Fibroblast of the conjunctiva (primary cell): ENCODE data around the gene PIANP.

Experiments used
- DNase-seq: peaks from one replicate; pipeline ENCODE4 v3.0.0-alpha.2; 2010; ENCODE audit warnings: low read depth

Gene PIANP

GRCh38 chr12:6667559-6668210 lies 32.9 kb downstream of the PIANP start:
- DNase-seq, result no peak

DNA sequence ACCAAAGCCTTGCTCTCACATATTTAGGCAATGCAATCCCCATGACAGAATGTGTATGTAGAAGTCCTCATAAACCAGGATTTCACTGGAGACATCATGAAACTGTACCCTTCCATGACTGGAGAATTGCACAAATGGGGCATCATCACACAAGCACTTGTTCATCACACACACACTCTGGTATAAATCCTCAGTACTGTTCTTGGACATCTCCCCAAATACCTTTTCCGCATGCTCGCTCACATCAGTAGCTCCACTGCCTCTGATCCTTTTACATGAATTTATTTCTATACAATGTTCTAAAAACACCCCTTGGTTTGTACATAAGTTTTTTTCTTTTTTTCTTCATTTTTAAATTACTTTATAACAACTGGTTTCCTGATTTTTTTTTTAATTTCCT lies 34.4 kb downstream of the PIANP start:
- DNase-seq, result no peak

- no peak for DNase-seq
Measured at GRCh38 chr12:6664902-6665301, 35.7 kb downstream of the PIANP start.

GRCh38 chr12:6662906-6663742 lies 37.5 kb downstream of the PIANP start, which contains the start of gene ING4:
Gene ING4, minus strand, starts transcription at chr12:6663119. Its CDS starts 18 bp downstream, at chr12:6663101.
- peak; percentile 99 for DNase-seq

GRCh38 chr12:6662602-6662905 lies 38.1 kb downstream of the PIANP start:
- DNase-seq, result no peak

DNA sequence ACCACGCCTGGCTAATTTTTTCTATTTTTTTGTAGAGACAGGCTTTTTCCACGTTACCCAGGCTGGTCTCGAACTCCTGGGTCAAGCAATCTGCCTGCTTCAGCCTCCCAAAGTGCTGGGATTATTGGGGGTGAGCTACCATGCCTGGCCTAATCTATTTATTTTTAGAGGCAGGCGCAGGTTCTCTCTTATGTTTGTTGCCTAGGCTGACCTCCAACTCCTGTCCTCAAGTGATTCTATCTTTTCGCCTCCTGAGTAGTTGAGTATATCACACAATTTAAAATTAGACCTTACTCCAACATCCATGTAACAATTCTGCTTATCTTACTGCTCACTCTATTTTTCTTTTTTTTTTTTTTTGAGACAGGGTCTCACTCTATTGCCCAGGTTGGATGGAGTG lies 46.6 kb downstream of the PIANP start:
- DNase-seq, result no peak

DNA sequence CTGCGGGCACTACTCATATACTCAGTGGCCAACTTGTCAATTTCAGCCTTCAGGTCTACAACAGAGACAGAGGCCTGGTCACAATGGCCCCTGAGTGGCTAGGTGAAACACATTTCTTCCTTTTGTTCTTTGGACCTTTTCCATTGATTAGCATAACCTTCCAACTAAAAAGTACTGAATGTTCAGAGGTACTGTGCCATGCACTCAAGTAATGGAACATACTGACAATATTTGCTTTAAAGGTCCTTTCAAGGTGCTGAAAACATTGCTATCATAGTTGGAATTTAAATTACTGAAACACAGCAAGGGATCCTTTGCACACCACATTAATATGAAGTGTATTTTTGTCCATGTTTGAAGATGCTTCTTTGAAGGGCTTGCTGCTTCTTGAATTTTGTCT lies 47.3 kb downstream of the PIANP start:
- DNase-seq, result no peak

- DNase-seq, result no peak
Measured at GRCh38 chr12:6652391-6652790, 48.2 kb downstream of the PIANP start.

GRCh38 chr12:6650832-6651231 lies 49.8 kb downstream of the PIANP start:
- no peak for DNase-seq

DNA sequence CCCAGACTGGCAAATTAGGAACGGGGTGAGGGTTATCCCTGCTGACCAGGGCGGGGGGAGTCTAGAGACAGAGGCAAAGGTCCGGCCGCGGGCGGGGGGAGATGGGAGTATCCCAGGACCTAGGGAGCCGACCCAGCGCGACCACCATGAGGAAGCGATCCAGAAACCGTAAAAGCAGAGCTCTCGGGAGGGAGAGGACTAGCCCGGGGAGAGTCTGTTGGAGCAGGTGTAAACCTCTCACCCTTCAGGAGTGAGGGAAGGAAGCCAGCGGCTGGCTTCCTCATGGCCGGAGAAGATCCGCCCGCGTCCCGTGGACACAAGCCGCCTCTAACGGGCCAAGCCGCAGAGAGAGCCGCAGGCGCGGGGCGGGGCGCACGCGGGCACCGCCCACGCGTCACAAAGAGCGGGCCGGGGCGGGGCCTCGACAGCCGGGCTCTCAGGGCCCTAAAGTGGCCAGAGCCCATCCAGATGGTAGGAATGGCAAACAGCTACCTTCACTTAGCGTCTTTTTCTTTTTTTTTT lies 53.5 kb downstream of the PIANP start, which contains the start of gene ACRBP:
ACRBP (minus strand) TSS at position 350 of the 522 bp plus-strand sequence; CDS start at position 284, 66 bp downstream.
- DNase-seq, result peak; percentile 31

GRCh38 chr12:6646276-6647082 lies 54.1 kb downstream of the PIANP start:
- no peak for DNase-seq

DNA sequence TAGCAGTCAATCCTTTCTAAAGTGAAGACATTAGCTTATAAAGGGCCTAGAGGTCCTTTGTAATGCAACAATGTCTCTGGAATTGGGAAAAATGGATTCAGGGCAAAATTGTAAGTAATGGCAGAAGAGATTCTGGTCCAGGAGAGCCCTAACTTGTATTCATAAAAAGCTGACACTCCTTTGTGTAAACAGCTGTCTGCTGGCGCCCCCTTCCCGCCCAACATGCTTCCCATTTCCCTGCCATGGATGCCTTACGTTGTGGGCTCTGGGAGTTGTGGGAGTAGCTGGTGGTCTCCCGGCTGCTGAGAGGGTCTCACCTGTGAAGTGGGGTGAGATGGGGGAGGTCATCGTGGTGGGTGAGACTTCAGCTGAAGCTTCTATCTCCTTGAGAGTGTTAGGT lies 55.7 kb downstream of the PIANP start:
- DNase-seq, result no peak

- DNase-seq, result no peak
Measured at GRCh38 chr12:6644257-6644596, 56.4 kb downstream of the PIANP start.
